MV-4-11 (cell line): Measurements from ENCODE around the gene AGL.
"Not testable (repeated sequence)": the region's sequence is repeated elsewhere in the genome, so short reads cannot be mapped to it uniquely, and the experiment has no call there.

ENCODE experiments used
- DNase-seq: peaks from one replicate; lab custom pipeline; 2025; lab: John Stamatoyannopoulos, UW

The AGL gene

DNA sequence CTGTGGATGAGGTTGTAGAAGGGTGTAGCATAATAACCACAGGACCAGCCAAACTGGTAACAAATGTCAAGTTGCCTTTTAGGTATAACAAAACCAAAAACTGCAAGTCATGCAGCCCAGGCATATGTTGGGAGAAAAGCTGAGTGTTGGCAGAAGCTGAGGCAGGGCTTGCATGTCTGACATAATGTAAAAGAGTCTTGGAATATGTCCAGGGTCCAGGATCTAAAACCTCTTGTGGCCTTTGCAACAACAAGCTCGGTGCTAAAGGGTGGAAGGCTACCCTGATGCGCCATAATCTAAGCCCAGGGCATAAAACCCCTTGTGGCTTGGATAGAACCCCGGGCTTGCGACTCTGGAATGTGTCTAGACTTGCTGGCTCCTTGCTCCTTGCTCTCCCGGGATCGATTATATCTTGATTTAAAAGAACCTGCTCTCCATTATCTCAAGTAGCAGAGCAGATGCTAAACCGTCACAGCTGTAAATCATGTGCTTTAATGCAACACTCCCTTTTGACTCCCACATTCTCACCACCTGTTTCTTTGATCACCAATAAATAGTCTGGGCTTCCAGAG is 93.1 kb downstream of the AGL start:
- no peak for DNase-seq

- DNase-seq, result no peak
Observed at GRCh38 chr1:99944192-99944591, 94.0 kb downstream of the AGL start.

- no peak for DNase-seq
Observed at GRCh38 chr1:99945174-99945573, 95.0 kb downstream of the AGL start.

DNA sequence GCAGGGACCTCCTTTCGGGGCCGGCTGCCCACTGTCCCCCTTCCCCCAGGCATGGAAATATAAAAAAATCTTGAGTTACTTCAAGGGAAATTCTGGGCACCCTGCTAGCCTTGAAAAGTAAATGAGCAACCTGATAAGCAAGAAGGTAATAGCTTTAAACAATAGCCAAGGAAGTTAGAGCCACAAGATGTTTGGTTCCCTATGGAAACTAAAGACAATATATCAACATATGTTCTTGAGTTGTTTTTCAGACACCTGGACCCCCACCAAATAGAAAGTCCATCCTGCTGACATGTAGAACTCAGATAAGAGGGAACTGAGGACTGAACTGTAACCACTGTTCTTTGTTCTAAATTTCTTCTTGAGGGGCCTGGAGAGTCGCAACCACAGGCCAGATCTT is 100.3 kb downstream of the AGL start:
- DNase-seq, result no peak

GRCh38 chr1:99952522-99952921 is 102.4 kb downstream of the AGL start:
- DNase-seq, result no peak

- DNase-seq, result no peak
Observed at GRCh38 chr1:99955375-99955774, 105.2 kb downstream of the AGL start.

- no peak for DNase-seq
Observed at GRCh38 chr1:99956755-99957154, 106.6 kb downstream of the AGL start.

DNA sequence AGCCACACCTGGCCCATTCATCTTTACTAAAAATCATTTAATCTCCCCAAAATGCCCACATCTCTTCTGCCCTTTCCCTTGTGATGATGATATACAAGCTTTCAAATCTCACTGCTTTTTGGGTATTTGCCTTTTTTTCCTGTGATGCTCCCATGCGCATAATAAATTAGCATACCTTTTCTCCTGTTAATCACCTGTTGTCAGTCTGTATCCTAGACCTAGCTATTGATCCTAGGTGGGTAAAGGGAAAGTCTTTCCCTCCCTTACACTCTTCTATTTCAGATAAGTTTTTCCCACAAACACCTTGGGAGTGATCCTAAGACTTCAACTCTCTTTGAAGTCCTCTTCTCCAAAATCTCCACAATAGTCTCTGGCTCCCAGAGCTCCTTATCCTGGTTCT is 107.7 kb downstream of the AGL start:
- no peak for DNase-seq

DNA sequence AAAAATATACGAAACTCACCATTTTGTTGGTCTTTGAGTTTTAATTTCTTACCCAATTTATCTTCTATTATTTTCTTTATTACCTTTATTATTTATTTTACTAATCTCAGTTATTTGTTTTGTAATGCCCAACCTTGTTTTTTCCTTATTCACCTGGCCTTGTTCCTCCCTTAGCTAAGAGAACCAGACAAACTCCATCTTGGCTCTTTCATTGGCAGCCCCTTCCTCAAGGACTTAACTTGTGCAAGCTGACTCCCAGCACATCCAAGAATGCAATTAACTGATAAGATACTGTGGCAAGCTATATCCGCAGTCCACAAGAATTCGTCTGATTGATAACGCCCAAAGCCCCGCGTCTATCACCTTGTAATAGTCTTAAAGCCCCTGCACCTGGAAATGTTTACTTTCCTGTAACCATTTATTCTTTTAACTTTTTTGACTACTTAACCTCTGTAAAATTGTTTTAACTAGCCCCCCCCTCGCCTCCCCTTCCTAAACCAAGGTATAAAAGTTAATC is 109.1 kb downstream of the AGL start:
- not testable (repeated sequence) for DNase-seq

DNA sequence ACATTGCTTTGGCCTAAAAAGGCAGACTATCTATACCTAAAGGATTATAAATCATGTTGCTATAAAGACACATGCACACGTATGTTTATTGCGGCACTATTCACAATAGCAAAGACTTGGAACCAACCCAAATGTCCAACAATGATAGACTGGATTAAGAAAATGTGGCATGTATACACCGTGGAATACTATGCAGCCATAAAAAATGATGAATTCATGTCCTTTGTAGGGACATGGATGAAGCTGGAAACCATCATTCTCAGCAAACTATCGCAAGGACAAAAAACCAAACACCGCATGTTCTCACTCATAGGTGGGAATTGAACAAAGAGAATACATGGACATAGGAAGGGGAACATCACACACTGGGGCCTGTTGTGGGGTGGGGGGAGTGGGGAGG is 110.1 kb downstream of the AGL start:
- not testable (repeated sequence) for DNase-seq

GRCh38 chr1:99963041-99963795 is 113.1 kb downstream of the AGL start:
- no peak for DNase-seq

GRCh38 chr1:99964806-99965205 is 114.6 kb downstream of the AGL start:
- DNase-seq, result no peak

GRCh38 chr1:99965646-99966375 is 115.7 kb downstream of the AGL start:
- DNase-seq, result no peak

- no peak for DNase-seq
Observed at GRCh38 chr1:99968214-99968613, 118.1 kb downstream of the AGL start.

DNA sequence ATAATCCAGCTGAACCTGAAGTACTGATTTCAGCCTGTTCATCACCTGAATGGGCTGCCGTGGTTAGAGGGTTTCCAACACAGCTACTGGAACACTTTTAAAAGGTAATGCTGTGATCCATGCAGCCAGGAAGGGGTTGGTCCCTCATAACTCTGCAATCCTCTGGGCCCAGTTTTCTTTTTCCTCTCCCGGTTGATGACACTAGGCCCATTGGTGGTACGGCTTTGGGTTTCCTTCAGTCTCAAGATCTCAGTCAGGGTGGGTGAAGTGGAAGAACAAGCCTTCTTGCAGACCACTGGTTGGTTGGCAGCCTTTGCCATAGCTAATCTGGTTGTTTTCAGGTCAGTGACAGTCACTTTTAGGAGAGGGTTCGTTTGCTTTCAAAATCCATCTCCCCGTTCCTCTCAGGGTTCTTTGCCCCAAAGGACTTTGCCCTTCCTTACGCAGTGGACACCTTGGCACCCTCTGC is 119.1 kb downstream of the AGL start:
- DNase-seq, result no peak

DNA sequence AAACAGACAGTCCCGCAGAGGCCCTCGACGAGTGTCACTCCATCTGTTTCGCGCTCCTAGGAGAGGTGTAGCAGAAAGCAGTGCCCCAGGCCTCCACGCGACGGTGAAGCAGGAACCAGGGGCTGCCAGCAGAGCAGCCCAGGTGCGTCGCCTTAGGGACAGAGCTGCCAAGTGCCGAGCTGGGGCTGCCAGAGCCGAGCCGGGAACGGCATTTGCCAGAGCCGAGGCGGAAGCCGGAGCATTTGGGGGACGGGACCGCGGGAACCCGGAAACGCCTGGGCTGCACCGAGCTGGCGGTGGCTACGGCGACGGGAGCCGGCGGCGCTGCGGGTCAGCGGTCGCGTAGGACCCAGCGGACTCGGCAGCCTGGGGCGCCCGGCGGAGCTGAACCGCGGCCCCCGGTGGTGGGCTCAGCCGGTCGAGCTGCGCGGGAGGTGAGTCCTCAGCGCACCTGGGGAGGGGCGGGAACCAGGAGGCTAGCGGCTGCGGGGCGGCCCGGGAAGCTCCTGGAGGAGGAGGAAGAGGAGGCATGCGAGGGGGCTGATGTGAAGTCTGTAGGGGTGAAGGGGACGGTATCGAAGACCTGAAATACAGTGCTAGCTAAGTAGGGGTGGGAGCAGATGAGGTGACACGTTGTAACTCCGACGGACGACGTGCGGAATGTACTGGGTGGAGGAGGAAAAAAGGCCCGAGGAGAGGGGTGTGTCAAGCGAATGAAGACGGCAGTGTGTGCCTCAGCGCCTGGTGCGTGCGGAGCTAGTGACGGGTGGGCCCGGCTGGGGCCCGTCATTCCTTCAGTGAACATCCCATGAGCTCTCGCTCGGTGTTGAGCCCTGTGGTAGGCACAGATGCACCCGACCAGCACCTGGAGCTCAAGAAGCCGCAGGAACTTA is 119.8 kb downstream of the AGL start, which contains the start of gene SLC35A3:
Gene SLC35A3 (plus strand): TSS at position 268 of the 893 bp plus-strand sequence. CDS start 23,559 bp downstream, outside the sequence.
- DNase-seq, result peak; percentile 52

DNA sequence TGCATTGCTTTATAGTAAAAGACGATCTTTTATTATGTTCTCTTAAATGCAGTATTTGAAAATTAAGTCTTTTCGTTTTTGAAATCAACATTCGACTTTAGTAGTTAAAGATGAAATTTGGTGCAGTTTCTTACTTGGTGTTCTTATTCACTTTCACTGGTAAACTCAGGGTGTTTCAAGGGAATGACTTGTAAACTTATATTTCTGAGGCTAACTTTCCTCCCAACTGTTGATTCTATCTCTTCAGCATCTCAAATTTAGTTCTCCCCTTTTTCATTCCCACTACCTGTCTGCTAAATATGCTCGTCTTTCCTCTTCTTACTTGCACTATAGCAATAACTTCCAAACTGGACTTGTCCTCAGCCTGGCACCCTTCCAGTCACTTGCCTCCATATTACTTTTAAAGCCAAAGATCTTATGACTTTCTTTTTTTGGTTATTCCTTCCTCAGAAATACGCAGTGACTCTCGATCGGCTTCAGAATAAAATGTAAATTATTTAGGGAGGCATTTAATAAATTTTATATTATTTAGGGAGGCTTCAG is 120.6 kb downstream of the AGL start:
- no peak for DNase-seq

- DNase-seq, result not testable (repeated sequence)
Observed at GRCh38 chr1:99972066-99972465, 121.9 kb downstream of the AGL start.
